Measurements from ENCODE around the gene STK11IP. TPM values are rescaled to one million over a fixed set of nuclear protein-coding genes. Genes with fewer than 3 reads are reported as not detected.

The STK11IP gene
- total and polyA plus RNA-seq, 2 of the 13 experiments (the other 11 are each of a cell fraction or from before 2014, with no cell fraction given), result 12.8 to 24.0 TPM

DNA sequence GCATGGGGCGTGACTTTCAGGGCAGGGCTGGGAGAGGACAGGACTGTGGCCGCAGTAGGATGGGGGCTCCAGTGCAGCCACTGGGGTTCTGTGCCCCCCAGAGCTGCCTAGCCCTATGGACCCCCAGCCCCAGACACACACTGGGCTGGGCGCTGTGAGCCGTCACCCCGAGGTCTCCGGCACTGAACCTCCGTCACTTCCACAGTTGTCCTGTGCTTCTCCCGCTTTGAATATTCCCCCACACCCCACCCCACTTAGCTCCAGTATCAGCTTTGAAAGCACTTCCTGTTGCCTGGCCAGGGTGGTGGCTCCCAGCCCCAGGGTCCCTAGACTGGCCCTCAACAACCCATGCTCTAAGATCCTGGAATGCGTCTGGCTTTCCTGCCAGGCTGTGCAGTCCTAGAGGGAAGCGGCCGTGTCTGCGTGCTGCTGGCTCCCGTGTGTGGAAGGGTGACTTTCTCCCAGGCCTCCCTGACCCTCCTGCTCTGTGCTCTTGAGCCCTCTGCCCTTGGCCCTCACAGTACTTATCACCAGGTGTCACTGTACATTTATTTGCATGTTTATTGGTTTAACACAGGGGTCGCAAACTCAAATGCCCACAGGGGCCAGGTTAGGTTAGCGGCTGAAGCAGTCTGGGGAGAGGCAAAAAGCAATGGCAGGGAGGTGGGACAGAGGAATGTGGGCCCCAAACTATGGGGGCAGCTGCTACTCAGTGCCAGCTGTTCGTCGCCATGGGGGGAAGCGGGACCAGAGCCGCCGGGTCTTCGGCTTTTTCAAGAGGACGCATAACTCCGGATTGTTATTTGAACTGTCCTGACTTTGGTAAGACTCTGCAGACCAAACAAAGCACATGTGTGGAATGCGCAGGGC lies 36.2 kb upstream of the STK11IP start (continued):
- TF ChIP-seq AHR (CRISPR knock-in tag; IDR thresholded peaks at IDR 0.05), result no peak
- no peak for TF ChIP-seq ZNF136 (CRISPR knock-in tag; IDR thresholded peaks at IDR 0.05; ENCODE audit: low read depth)
- TF ChIP-seq, protein P1, sequence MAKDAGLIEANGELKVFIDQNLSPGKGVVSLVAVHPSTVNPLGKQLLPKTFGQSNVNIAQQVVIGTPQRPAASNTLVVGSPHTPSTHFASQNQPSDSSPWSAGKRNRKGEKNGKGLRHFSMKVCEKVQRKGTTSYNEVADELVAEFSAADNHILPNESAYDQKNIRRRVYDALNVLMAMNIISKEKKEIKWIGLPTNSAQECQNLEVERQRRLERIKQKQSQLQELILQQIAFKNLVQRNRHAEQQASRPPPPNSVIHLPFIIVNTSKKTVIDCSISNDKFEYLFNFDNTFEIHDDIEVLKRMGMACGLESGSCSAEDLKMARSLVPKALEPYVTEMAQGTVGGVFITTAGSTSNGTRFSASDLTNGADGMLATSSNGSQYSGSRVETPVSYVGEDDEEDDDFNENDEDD (CRISPR knock-in tag; IDR thresholded peaks at IDR 0.05; ENCODE audit: borderline replicate concordance), result no peak
- TF ChIP-seq GATA4 (IDR thresholded peaks at IDR 0.05; ENCODE audit: borderline replicate concordance, low read depth), result no peak
- TF ChIP-seq JUN (CRISPR knock-in tag; IDR thresholded peaks at IDR 0.05), result no peak
- TF ChIP-seq ZNF839 (CRISPR knock-in tag; IDR thresholded peaks at IDR 0.05; ENCODE audit: borderline replicate concordance), result no peak
- TF ChIP-seq IRX3 (CRISPR knock-in tag; IDR thresholded peaks at IDR 0.05; ENCODE audit: borderline replicate concordance, low read depth), result no peak
- TF ChIP-seq, protein P2, sequence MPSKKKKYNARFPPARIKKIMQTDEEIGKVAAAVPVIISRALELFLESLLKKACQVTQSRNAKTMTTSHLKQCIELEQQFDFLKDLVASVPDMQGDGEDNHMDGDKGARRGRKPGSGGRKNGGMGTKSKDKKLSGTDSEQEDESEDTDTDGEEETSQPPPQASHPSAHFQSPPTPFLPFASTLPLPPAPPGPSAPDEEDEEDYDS (CRISPR knock-in tag; IDR thresholded peaks at IDR 0.05), result no peak
- TF ChIP-seq SOX13 (IDR thresholded peaks at IDR 0.05), result no peak
- no peak for TF ChIP-seq SOX13 (CRISPR knock-in tag; conservative IDR thresholded peaks at IDR 0.05 in 1 of 2, IDR thresholded peaks at IDR 0.05 in 1 of 2)
- TF ChIP-seq, protein P3, sequence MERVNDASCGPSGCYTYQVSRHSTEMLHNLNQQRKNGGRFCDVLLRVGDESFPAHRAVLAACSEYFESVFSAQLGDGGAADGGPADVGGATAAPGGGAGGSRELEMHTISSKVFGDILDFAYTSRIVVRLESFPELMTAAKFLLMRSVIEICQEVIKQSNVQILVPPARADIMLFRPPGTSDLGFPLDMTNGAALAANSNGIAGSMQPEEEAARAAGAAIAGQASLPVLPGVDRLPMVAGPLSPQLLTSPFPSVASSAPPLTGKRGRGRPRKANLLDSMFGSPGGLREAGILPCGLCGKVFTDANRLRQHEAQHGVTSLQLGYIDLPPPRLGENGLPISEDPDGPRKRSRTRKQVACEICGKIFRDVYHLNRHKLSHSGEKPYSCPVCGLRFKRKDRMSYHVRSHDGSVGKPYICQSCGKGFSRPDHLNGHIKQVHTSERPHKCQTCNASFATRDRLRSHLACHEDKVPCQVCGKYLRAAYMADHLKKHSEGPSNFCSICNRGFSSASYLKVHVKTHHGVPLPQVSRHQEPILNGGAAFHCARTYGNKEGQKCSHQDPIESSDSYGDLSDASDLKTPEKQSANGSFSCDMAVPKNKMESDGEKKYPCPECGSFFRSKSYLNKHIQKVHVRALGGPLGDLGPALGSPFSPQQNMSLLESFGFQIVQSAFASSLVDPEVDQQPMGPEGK (CRISPR knock-in tag; IDR thresholded peaks at IDR 0.05), result peak; percentile 12; the same call in 1 of the 2 replicates
- TF ChIP-seq ZNF331 (CRISPR knock-in tag; IDR thresholded peaks at IDR 0.05), result no peak
- no peak for TF ChIP-seq ZNF788 (CRISPR knock-in tag; IDR thresholded peaks at IDR 0.05; ENCODE audit: borderline replicate concordance)
- TF ChIP-seq, protein P4, sequence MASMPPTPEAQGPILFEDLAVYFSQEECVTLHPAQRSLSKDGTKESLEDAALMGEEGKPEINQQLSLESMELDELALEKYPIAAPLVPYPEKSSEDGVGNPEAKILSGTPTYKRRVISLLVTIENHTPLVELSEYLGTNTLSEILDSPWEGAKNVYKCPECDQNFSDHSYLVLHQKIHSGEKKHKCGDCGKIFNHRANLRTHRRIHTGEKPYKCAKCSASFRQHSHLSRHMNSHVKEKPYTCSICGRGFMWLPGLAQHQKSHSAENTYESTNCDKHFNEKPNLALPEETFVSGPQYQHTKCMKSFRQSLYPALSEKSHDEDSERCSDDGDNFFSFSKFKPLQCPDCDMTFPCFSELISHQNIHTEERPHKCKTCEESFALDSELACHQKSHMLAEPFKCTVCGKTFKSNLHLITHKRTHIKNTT (CRISPR knock-in tag; IDR thresholded peaks at IDR 0.05), result no peak
- TF ChIP-seq DMAP1 (CRISPR knock-in tag; IDR thresholded peaks at IDR 0.05), result no peak
- TF ChIP-seq ZNF678 (CRISPR knock-in tag; IDR thresholded peaks at IDR 0.05), result no peak
- TF ChIP-seq, protein P5, sequence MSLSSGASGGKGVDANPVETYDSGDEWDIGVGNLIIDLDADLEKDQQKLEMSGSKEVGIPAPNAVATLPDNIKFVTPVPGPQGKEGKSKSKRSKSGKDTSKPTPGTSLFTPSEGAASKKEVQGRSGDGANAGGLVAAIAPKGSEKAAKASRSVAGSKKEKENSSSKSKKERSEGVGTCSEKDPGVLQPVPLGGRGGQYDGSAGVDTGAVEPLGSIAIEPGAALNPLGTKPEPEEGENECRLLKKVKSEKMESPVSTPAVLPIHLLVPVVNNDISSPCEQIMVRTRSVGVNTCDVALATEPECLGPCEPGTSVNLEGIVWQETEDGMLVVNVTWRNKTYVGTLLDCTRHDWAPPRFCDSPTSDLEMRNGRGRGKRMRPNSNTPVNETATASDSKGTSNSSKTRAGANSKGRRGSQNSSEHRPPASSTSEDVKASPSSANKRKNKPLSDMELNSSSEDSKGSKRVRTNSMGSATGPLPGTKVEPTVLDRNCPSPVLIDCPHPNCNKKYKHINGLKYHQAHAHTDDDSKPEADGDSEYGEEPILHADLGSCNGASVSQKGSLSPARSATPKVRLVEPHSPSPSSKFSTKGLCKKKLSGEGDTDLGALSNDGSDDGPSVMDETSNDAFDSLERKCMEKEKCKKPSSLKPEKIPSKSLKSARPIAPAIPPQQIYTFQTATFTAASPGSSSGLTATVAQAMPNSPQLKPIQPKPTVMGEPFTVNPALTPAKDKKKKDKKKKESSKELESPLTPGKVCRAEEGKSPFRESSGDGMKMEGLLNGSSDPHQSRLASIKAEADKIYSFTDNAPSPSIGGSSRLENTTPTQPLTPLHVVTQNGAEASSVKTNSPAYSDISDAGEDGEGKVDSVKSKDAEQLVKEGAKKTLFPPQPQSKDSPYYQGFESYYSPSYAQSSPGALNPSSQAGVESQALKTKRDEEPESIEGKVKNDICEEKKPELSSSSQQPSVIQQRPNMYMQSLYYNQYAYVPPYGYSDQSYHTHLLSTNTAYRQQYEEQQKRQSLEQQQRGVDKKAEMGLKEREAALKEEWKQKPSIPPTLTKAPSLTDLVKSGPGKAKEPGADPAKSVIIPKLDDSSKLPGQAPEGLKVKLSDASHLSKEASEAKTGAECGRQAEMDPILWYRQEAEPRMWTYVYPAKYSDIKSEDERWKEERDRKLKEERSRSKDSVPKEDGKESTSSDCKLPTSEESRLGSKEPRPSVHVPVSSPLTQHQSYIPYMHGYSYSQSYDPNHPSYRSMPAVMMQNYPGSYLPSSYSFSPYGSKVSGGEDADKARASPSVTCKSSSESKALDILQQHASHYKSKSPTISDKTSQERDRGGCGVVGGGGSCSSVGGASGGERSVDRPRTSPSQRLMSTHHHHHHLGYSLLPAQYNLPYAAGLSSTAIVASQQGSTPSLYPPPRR (CRISPR knock-in tag; IDR thresholded peaks at IDR 0.05; ENCODE audit: borderline replicate concordance), result peak; percentile 45
- no peak for TF ChIP-seq CHD2 (IDR thresholded peaks at IDR 0.05; ENCODE audit: low read depth, low read length)
- no peak for TF ChIP-seq FOXA1 (IDR thresholded peaks at IDR 0.05)
- no peak for TF ChIP-seq FOXA1 (CRISPR knock-in tag; IDR thresholded peaks at IDR 0.05)

Data from HepG2 (cell line).